ENCODE measurements around the gene CSNK2A3.

Gene CSNK2A3

DNA sequence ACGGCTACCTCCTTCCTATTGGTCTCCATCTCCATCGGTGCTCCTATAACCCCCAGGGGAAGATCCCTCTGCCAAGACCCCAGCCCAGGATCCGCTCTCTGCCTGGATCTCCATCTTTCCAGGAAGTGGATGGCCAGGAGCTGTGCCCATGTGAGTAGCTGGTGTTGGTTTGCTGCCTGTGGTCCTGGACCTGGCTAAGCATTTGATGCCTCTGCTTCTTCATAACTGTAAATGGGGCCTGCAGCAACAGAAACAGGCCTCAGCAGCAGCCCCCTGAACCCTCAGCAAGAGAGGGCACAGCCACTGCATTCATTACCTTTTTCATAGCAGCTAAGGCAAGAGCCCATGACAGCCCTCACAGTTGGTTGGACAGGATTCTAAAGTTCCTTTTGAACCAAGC is 26.6 kb upstream of the CSNK2A3 start:
- no peak overlapping the region for H3K27ac ChIP-seq (ENCODE audit: low read depth, low read length)
- no peak overlapping the region for H3K4me3 ChIP-seq (ENCODE audit: low read depth, low read length)

DNA sequence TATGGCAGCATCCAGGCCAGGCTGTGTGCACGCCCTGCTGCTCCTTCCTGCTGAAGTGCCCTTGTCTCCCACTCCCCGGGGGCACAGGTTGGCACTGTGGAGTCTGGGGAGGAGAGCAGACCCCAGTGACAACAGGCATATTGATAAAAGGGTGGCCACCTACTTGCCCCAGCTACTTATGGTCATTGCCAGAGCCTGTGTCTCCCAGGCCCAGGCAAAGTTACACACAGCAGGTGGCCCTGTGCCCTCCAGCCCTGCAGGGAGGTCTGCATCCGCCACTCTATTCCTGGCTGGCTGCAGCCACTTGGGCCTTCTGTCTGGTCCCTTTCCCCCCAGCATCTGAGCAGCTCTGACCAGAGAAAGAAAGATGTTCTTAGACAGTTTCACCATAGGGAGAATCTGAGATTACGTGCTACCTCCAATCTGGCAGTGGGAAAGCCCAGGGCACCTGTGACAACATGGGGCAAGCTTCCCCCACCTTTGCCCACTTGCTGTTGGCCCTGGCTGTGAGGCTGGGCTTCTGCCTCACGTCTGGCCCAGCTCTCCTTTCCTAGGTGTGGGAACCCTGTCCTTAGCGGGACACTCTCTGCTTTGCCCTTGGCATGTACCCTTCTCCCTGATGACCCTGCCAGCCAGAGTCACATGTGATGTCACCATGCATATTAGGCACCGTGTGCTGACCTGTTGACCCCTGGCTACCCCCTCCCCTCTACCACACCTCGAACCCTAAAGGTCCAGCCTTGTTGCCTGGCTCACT is 25.3 kb upstream of the CSNK2A3 start:
- no peak overlapping the region for H3K27ac ChIP-seq (ENCODE audit: low read depth, low read length)

More for the DNA sequence above, 26.6 kb upstream of the CSNK2A3 start:
- no peak overlapping the region for H3K9ac ChIP-seq (ENCODE audit: low read depth, low read length)
- no peaks in the 10 kb centered on the region for H3K27me3 ChIP-seq (ENCODE audit: control insufficient read depth, insufficient read depth, low read length)
- H3K9me3 ChIP-seq (ENCODE audit: control insufficient read depth, insufficient read depth, low read length) = no peaks in the 10 kb centered on the region
- no peaks in the 10 kb centered on the region for H3K36me3 ChIP-seq (ENCODE audit: control insufficient read depth, insufficient read depth, low read length)
- H3K4me1 ChIP-seq (ENCODE audit: control insufficient read depth, insufficient read depth, low read length) = no peaks in the 10 kb centered on the region

DNA sequence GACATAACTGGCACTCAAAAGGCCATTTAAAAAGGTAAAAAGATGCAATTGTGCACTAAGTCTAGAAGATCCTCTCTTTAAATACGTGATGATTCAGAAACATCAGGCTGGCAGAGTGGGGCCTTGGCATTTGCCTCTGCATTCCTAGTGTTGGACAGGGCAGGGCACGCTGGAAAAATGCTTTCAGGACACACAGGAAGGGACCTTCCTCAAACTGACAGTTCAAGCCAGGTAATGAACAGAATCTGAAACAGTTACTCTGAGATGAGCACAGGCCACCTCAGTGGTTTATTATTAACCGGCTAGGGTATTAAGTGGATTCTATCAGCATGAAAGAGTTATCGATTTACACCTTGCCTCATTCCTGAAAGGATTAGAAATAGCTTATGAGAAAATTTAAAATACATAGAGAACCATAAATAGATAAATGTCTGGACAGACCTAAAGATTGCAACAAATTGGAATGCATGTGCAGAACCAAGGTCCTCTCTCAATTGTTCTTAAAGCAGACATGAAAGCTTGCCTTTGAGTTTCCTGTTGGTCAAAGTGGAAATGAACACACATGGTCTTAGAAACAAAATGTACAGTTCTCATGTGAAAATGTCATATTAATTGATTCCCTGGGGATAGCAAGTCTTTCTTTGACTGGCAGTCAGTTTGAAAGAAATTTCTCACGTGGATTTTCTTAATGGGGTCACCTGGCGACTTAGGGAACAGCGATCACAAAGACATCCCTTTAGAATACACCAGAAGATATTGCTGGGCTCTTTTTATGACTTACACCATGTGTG is 21.5 kb upstream of the CSNK2A3 start:
- Histone ChIP-seq H3K27me3 (ENCODE audit: control insufficient read depth, insufficient read depth, low read length) (no peaks in the 10 kb centered on the region), H3K27ac (ENCODE audit: low read depth, low read length) (no peak overlapping the region), H3K9me3 (ENCODE audit: control insufficient read depth, insufficient read depth, low read length) (no peaks in the 10 kb centered on the region), H3K36me3 (ENCODE audit: control insufficient read depth, insufficient read depth, low read length) (no peaks in the 10 kb centered on the region), H3K4me3 (ENCODE audit: low read depth, low read length) (no peak overlapping the region), H3K4me1 (ENCODE audit: control insufficient read depth, insufficient read depth, low read length) (peaks cover 10% of the 10 kb centered on the region), H3K9ac (ENCODE audit: low read depth, low read length) (no peak overlapping the region)

More for the DNA sequence above, 25.3 kb upstream of the CSNK2A3 start:
- H3K36me3 ChIP-seq (ENCODE audit: control insufficient read depth, insufficient read depth, low read length) = no peaks in the 10 kb centered on the region
- H3K4me3 ChIP-seq (ENCODE audit: low read depth, low read length) = no peak overlapping the region
- no peaks in the 10 kb centered on the region for H3K9me3 ChIP-seq (ENCODE audit: control insufficient read depth, insufficient read depth, low read length)
- H3K4me1 ChIP-seq (ENCODE audit: control insufficient read depth, insufficient read depth, low read length) = peaks cover 3% of the 10 kb centered on the region; the same call in 1 of the 2 replicates
- H3K9ac ChIP-seq (ENCODE audit: low read depth, low read length) = no peak overlapping the region
- H3K27me3 ChIP-seq (ENCODE audit: control insufficient read depth, insufficient read depth, low read length) = no peaks in the 10 kb centered on the region

DNA sequence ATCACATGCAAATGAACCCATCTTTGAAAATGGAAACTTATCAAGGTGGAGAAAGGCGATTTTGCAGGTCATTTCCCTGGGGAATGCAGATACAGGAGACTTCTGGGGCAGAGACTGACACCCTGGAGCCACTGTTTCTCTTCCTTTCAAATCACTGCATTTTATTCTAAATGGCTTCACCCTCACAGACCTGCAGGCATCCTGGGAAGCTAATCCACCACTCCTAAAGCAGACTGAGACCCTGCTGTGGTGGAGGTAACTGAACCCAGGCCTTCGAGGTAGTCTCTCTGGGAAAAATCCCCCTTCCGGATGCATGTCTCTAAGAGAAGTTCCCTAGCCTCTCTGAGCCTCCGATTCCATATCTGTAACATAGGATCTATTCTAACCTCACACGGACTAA is 20.9 kb upstream of the CSNK2A3 start:
- H3K27me3 ChIP-seq (ENCODE audit: control insufficient read depth, insufficient read depth, low read length) = no peaks in the 10 kb centered on the region
- no peaks in the 10 kb centered on the region for H3K36me3 ChIP-seq (ENCODE audit: control insufficient read depth, insufficient read depth, low read length)
- peaks cover 10% of the 10 kb centered on the region for H3K4me1 ChIP-seq (ENCODE audit: control insufficient read depth, insufficient read depth, low read length)

DNA sequence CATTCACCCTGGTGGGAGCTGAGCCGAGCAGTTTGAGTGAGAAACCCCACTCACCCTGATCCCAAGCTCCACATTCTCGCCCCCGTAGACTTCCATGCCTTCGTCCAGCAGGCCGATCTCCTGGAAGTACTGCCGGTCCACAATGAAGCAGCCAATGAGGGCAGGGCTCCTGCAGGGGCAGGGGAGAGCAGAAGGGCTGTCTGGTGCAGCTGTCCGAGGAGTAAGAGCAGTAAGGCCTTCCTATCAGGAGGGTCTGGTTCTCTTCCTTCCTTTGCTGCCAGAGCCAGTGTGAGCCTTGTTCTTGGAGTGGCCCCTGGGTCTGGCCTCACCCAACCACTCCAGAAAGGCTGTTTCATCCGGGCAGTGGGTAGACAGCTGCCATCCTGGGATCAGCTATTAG is 19.4 kb upstream of the CSNK2A3 start:
- Histone ChIP-seq H3K27me3 (ENCODE audit: control insufficient read depth, insufficient read depth, low read length) (no peaks in the 10 kb centered on the region), H3K27ac (ENCODE audit: low read depth, low read length) (no peak overlapping the region), H3K4me3 (ENCODE audit: low read depth, low read length) (no peak overlapping the region), H3K9ac (ENCODE audit: low read depth, low read length) (no peak overlapping the region), H3K4me1 (ENCODE audit: control insufficient read depth, insufficient read depth, low read length) (peaks cover 10% of the 10 kb centered on the region), H3K36me3 (ENCODE audit: control insufficient read depth, insufficient read depth, low read length) (no peaks in the 10 kb centered on the region), H3K9me3 (ENCODE audit: control insufficient read depth, insufficient read depth, low read length) (no peaks in the 10 kb centered on the region)

More for the DNA sequence above, 20.9 kb upstream of the CSNK2A3 start:
- Histone ChIP-seq H3K27ac (ENCODE audit: low read depth, low read length) (no peak overlapping the region), H3K9me3 (ENCODE audit: control insufficient read depth, insufficient read depth, low read length) (no peaks in the 10 kb centered on the region), H3K4me3 (ENCODE audit: low read depth, low read length) (no peak overlapping the region), H3K9ac (ENCODE audit: low read depth, low read length) (no peak overlapping the region)

DNA sequence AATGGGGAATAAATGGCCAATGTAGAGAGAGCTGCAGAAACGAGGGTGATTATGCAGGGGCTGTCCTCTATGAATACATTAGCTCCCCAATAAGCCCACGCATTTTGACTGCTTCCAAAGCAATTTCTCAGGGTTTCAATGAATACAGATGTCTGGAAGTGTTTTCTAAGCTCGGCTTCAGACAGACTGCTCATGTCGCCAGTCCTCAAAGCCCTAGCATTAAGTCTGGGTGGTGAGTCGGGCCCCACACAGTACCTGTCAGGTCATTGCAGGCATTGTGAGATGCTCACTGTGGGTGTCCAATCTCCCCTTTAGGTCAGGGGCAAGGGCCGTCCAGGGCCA is 17.9 kb upstream of the CSNK2A3 start:
- no peak overlapping the region for H3K27ac ChIP-seq (ENCODE audit: low read depth, low read length)
- H3K4me3 ChIP-seq (ENCODE audit: low read depth, low read length) = no peak overlapping the region
- H3K9ac ChIP-seq (ENCODE audit: low read depth, low read length) = no peak overlapping the region
- no peaks in the 10 kb centered on the region for H3K36me3 ChIP-seq (ENCODE audit: control insufficient read depth, insufficient read depth, low read length)
- H3K27me3 ChIP-seq (ENCODE audit: control insufficient read depth, insufficient read depth, low read length) = no peaks in the 10 kb centered on the region
- peaks cover 10% of the 10 kb centered on the region for H3K4me1 ChIP-seq (ENCODE audit: control insufficient read depth, insufficient read depth, low read length)
- no peaks in the 10 kb centered on the region for H3K9me3 ChIP-seq (ENCODE audit: control insufficient read depth, insufficient read depth, low read length)

DNA sequence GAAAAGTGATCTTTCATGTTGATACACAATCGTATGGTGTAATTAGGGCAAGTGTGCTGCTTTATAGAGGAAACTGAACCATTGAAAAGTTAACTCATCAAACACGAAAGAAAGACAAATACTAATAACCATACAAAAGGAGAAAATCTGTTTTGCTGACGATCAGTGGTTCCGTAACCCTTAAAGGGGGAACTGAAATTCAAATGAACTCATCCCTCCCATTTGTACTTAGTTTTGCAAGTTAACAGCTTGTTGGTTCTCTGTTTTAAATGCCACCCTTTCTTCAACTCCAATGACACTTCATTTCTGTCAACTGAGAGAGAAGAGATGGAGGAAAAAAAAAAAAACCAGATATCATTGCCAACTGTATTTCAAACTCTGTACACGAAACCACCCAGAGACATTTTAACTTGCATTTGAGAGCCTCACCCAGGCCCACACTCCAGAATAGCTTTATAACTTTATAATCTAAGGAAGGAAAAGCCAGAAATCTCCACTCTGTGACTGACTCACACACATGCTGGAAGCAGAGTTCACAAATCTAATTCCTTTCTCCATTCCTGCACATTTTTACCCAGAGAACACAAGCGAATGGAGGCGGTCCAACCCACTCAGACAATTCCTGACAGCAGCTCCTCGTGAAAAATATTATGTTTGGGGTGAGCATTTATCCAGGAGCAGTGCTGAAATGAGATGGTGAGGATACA is 17.4 kb upstream of the CSNK2A3 start:
- peaks cover 10% of the 10 kb centered on the region for H3K4me1 ChIP-seq (ENCODE audit: control insufficient read depth, insufficient read depth, low read length)
- H3K9me3 ChIP-seq (ENCODE audit: control insufficient read depth, insufficient read depth, low read length) = no peaks in the 10 kb centered on the region
- no peak overlapping the region for H3K27ac ChIP-seq (ENCODE audit: low read depth, low read length)
- H3K36me3 ChIP-seq (ENCODE audit: control insufficient read depth, insufficient read depth, low read length) = no peaks in the 10 kb centered on the region
- H3K9ac ChIP-seq (ENCODE audit: low read depth, low read length) = no peak overlapping the region
- no peaks in the 10 kb centered on the region for H3K27me3 ChIP-seq (ENCODE audit: control insufficient read depth, insufficient read depth, low read length)
- H3K4me3 ChIP-seq (ENCODE audit: low read depth, low read length) = no peak overlapping the region

DNA sequence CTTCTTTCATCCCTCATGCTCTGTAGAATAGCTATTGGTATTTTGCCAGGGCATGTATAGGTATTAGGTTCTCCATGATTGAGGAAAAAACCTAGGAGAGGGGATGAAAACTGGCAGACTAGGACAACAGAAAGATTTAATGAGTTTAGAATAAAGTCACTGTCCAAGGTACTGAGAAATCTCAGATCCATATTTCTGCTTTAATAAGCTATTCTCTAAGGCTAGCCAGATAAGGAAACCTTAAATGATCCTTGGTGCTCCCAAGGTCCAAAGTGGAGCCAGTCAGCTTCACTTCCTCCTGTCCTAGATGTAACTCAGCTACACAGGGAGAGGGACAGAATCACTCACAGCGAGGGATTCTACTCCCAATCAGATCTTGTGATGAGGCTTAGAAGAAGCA is 13.7 kb upstream of the CSNK2A3 start:
- Histone ChIP-seq H3K9me3 (ENCODE audit: control insufficient read depth, insufficient read depth, low read length) (no peaks in the 10 kb centered on the region), H3K36me3 (ENCODE audit: control insufficient read depth, insufficient read depth, low read length) (no peaks in the 10 kb centered on the region), H3K4me3 (ENCODE audit: low read depth, low read length) (no peak overlapping the region)

DNA sequence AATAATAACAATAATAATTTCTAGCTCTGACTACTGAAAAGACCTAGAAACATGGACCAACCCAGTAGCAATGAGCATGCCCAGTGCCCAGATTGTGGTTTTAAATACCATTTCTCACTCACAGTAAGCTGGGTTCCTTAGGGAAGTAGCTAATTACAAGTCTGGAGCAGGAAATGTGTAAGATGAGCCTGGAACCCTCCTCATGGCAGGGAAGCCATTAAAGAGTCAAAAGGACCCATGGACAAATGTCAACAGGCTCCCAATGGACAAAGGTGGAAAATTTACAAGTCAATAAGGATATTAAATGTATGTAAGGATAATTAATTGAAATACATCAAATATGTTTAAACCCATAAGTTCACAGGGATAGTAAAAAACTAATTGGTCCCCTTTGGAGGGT is 10.6 kb upstream of the CSNK2A3 start:
- Histone ChIP-seq H3K4me1 (ENCODE audit: control insufficient read depth, insufficient read depth, low read length) (peaks cover 8% of the 10 kb centered on the region; the same call in 1 of the 2 replicates), H3K4me3 (ENCODE audit: low read depth, low read length) (no peak overlapping the region), H3K9me3 (ENCODE audit: control insufficient read depth, insufficient read depth, low read length) (no peaks in the 10 kb centered on the region), H3K9ac (ENCODE audit: low read depth, low read length) (no peak overlapping the region), H3K27ac (ENCODE audit: low read depth, low read length) (no peak overlapping the region), H3K36me3 (ENCODE audit: control insufficient read depth, insufficient read depth, low read length) (no peaks in the 10 kb centered on the region), H3K27me3 (ENCODE audit: control insufficient read depth, insufficient read depth, low read length) (no peaks in the 10 kb centered on the region)

More for the DNA sequence above, 13.7 kb upstream of the CSNK2A3 start:
- H3K4me1 ChIP-seq (ENCODE audit: control insufficient read depth, insufficient read depth, low read length) = peaks cover 14% of the 10 kb centered on the region
- H3K27me3 ChIP-seq (ENCODE audit: control insufficient read depth, insufficient read depth, low read length) = no peaks in the 10 kb centered on the region
- H3K27ac ChIP-seq (ENCODE audit: low read depth, low read length) = no peak overlapping the region
- no peak overlapping the region for H3K9ac ChIP-seq (ENCODE audit: low read depth, low read length)

DNA sequence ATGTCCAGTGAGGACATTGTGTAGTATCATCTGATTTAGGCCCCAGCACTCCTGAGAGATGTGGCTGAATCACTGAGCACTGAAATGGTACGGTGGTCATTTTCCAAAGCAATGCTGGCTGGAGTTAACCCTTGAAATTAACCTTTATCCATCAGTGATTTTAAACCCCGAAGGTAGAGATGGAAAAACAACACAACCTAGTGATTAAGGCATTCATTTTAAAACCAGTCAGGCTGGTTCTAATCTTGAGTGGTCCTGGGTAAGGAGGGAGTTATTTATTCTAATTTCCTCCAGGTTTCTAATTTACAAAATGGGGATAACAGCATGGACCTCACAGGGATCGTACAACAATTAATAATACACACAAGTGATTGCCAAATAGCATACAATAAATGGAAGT is 6.6 kb upstream of the CSNK2A3 start:
- no peaks in the 10 kb centered on the region for H3K36me3 ChIP-seq (ENCODE audit: control insufficient read depth, insufficient read depth, low read length)
- H3K9me3 ChIP-seq (ENCODE audit: control insufficient read depth, insufficient read depth, low read length) = no peaks in the 10 kb centered on the region
- H3K27me3 ChIP-seq (ENCODE audit: control insufficient read depth, insufficient read depth, low read length) = no peaks in the 10 kb centered on the region
- no peak overlapping the region for H3K27ac ChIP-seq (ENCODE audit: low read depth, low read length)
- H3K9ac ChIP-seq (ENCODE audit: low read depth, low read length) = no peak overlapping the region
- peaks cover 8% of the 10 kb centered on the region; the same call in 1 of the 2 replicates for H3K4me1 ChIP-seq (ENCODE audit: control insufficient read depth, insufficient read depth, low read length)
- no peak overlapping the region for H3K4me3 ChIP-seq (ENCODE audit: low read depth, low read length)

DNA sequence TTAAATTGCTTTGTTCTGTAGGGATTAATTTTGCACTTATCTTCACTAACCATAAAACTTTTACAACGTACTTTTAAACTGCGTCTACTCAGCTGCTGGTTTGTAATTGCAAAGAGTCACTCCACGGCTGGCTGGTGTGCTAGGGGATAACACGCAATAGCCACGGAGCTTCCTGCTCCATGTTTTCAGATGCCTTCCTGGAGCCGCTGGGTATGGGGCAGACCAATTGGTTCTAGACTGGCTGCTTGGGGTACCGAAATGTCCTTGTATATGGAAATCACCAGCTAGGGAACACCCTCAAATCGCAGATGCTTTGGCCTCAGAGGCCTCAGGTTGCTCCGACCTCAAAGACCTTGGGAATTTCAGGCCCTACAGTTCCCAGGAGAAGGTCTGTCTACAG is 3.8 kb upstream of the CSNK2A3 start:
- Histone ChIP-seq H3K4me1 (ENCODE audit: control insufficient read depth, insufficient read depth, low read length) (peaks cover 5% of the 10 kb centered on the region; the same call in 1 of the 2 replicates), H3K36me3 (ENCODE audit: control insufficient read depth, insufficient read depth, low read length) (no peaks in the 10 kb centered on the region)

More for the DNA sequence above, 3.8 kb upstream of the CSNK2A3 start:
- no peak overlapping the region for H3K27ac ChIP-seq (ENCODE audit: low read depth, low read length)
- H3K9ac ChIP-seq (ENCODE audit: low read depth, low read length) = no peak overlapping the region
- H3K27me3 ChIP-seq (ENCODE audit: control insufficient read depth, insufficient read depth, low read length) = no peaks in the 10 kb centered on the region
- H3K4me3 ChIP-seq (ENCODE audit: low read depth, low read length) = no peak overlapping the region
- H3K9me3 ChIP-seq (ENCODE audit: control insufficient read depth, insufficient read depth, low read length) = no peaks in the 10 kb centered on the region
